Sigmoid colon (tissue), 4 donors: Measurements from ENCODE around the gene MROH2A.

Source experiments
- CTCF ChIP-seq, 4 experiments: fragments of 450-650 bp in 3 of 4; fragments of 200-600 bp in 1 of 4; IDR thresholded peaks; one replicate each; pipeline ENCODE4 v1.5.1; 2016 to 2019; ENCODE audit warnings: antibody characterized with exemption in 4 of 4, mild to moderate bottlenecking in 3 of 4, moderate library complexity in 2 of 4
- EP300 ChIP-seq, 4 donors: sonication (generic); formaldehyde crosslinking; IDR thresholded peaks; one replicate each; pipeline ENCODE4 v1.6.1; 2017; ENCODE audit warnings: antibody characterized with exemption in 4 of 4
- POLR2A ChIP-seq, 2 donors: fragments of 450-650 bp; IDR thresholded peaks; one replicate each; pipeline ENCODE4 v1.6.1; 2016; ENCODE audit warnings: antibody characterized with exemption in 2 of 2, mild to moderate bottlenecking in 2 of 2, moderate library complexity in 2 of 2
- POLR2AphosphoS5 ChIP-seq, 4 donors: sonication (generic); formaldehyde crosslinking; IDR thresholded peaks; one replicate each; pipeline ENCODE4 v1.6.1; 2017; ENCODE audit warnings: antibody characterized with exemption in 4 of 4

GRCh38 chr2:233818639-233819621, 40.8 kb downstream of the MROH2A start:
- TF ChIP-seq CTCF (IDR thresholded peaks at IDR 0.05) (no peak), POLR2A (IDR thresholded peaks at IDR 0.05) (no peak), EP300 (IDR thresholded peaks at IDR 0.05) (no peak), POLR2AphosphoS5 (IDR thresholded peaks at IDR 0.05) (no peak)
